ENCODE measurements around the gene KIF17. TPM values are rescaled to one million over a fixed set of nuclear protein-coding genes. Genes with fewer than 3 reads are reported as not detected.

Gene KIF17
- total RNA-seq, 3 donors from 2014 or later (not counting 1 experiment from before 2014, with no cell fraction given) = not detected

- Histone ChIP-seq H3K36me3 (ENCODE audit: control insufficient read depth, insufficient read depth, low read length) (no peaks in the 10 kb centered on the region), H3K27me3 (ENCODE audit: control insufficient read depth, insufficient read depth, low read length) (no peaks in the 10 kb centered on the region), H3K27ac (ENCODE audit: low read length) (no peak overlapping the region), H3K4me3 (ENCODE audit: low read length) (no peak overlapping the region), H3K9me3 (ENCODE audit: control insufficient read depth, insufficient read depth, low read length) (no peaks in the 10 kb centered on the region), H3K4me1 (ENCODE audit: control insufficient read depth, insufficient read depth, low read length) (no peaks in the 10 kb centered on the region)
- Mint-ChIP-seq H3K36me3 (no peaks in the 10 kb centered on the region), H3K27me3 (ENCODE audit: low read depth in 2 of 2) (peaks cover 0 to 3% of the 10 kb centered on the region in 2 donors), H3K4me1 (no peaks in the 10 kb centered on the region), H3K27ac (no peak overlapping the region), H3K4me3 (no peak overlapping the region), H3K9me3 (no peaks in the 10 kb centered on the region)
- ATAC-seq = no peak
- intact Hi-C loops (cut with micrococcal nuclease) = no loop called here
- DNase-seq = no peak
- TF ChIP-seq CTCF (IDR thresholded peaks at IDR 0.05) = no peak
- WGBS (ENCODE audit: insufficient coverage) = 90% methylated on average over 4 of the region's 4 CpGs
Observed at GRCh38 chr1:20703124-20703756, 14.6 kb downstream of the KIF17 start.

GRCh38 chr1:20702416-20702815 is 15.4 kb downstream of the KIF17 start:
- DNase-seq (no peak), ATAC-seq (no peak)
- Mint-ChIP-seq H3K4me1 (no peaks in the 10 kb centered on the region), H3K27me3 (ENCODE audit: low read depth in 2 of 2) (peaks cover 0 to 3% of the 10 kb centered on the region in 2 donors), H3K9me3 (no peaks in the 10 kb centered on the region), H3K36me3 (no peaks in the 10 kb centered on the region), H3K27ac (no peak overlapping the region), H3K4me3 (no peak overlapping the region)
- Histone ChIP-seq H3K4me3 (ENCODE audit: low read length) (no peak overlapping the region), H3K9me3 (ENCODE audit: control insufficient read depth, insufficient read depth, low read length) (no peaks in the 10 kb centered on the region), H3K4me1 (ENCODE audit: control insufficient read depth, insufficient read depth, low read length) (no peaks in the 10 kb centered on the region), H3K27ac (ENCODE audit: low read length) (no peak overlapping the region), H3K27me3 (ENCODE audit: control insufficient read depth, insufficient read depth, low read length) (no peaks in the 10 kb centered on the region), H3K36me3 (ENCODE audit: control insufficient read depth, insufficient read depth, low read length) (no peaks in the 10 kb centered on the region)
- intact Hi-C loops (cut with micrococcal nuclease) = no loop called here
- TF ChIP-seq CTCF (IDR thresholded peaks at IDR 0.05) = no peak
- WGBS (ENCODE audit: insufficient coverage) = 92% methylated on average over 1 of the region's 1 CpG

- ATAC-seq (no peak), DNase-seq (no peak)
- H3K9me3 ChIP-seq (ENCODE audit: control insufficient read depth, insufficient read depth, low read length) = no peaks in the 10 kb centered on the region
- no peaks in the 10 kb centered on the region for H3K36me3 Mint-ChIP-seq
- H3K27ac Mint-ChIP-seq = no peak overlapping the region
- peaks cover 1 to 3% of the 10 kb centered on the region in 2 donors for H3K4me1 Mint-ChIP-seq
- peaks cover 4% of the 10 kb centered on the region for H3K4me1 ChIP-seq (ENCODE audit: control insufficient read depth, insufficient read depth, low read length)
- no peak overlapping the region for H3K4me3 Mint-ChIP-seq
- H3K27ac ChIP-seq (ENCODE audit: low read length) = no peak overlapping the region
- H3K27me3 Mint-ChIP-seq (ENCODE audit: low read depth in 2 of 2) = peaks cover 0 to 3% of the 10 kb centered on the region in 2 donors
- WGBS (ENCODE audit: insufficient coverage) = 86% methylated on average over 5 of the region's 5 CpGs
- H3K9me3 Mint-ChIP-seq = no peaks in the 10 kb centered on the region
- H3K4me3 ChIP-seq (ENCODE audit: low read length) = no peak overlapping the region
- intact Hi-C loops (cut with micrococcal nuclease) = no loop called here
- H3K27me3 ChIP-seq (ENCODE audit: control insufficient read depth, insufficient read depth, low read length) = no peaks in the 10 kb centered on the region
- no peaks in the 10 kb centered on the region for H3K36me3 ChIP-seq (ENCODE audit: control insufficient read depth, insufficient read depth, low read length)
- no peak for TF ChIP-seq CTCF (IDR thresholded peaks at IDR 0.05)
Observed at GRCh38 chr1:20701847-20702246, 16.0 kb downstream of the KIF17 start.

GRCh38 chr1:20701446-20701845 is 16.4 kb downstream of the KIF17 start:
- Mint-ChIP-seq H3K27ac (no peak overlapping the region), H3K36me3 (no peaks in the 10 kb centered on the region), H3K4me3 (no peak overlapping the region), H3K9me3 (no peaks in the 10 kb centered on the region), H3K27me3 (ENCODE audit: low read depth in 2 of 2) (peaks cover 0 to 3% of the 10 kb centered on the region in 2 donors), H3K4me1 (peaks cover 5 to 7% of the 10 kb centered on the region in 2 donors)
- WGBS (ENCODE audit: insufficient coverage) = 94% methylated on average over 9 of the region's 9 CpGs
- DNase-seq = no peak
- no peaks in the 10 kb centered on the region for H3K36me3 ChIP-seq (ENCODE audit: control insufficient read depth, insufficient read depth, low read length)
- intact Hi-C loops (cut with micrococcal nuclease) = no loop called here
- H3K4me1 ChIP-seq (ENCODE audit: control insufficient read depth, insufficient read depth, low read length) = peaks cover 7% of the 10 kb centered on the region
- no peak overlapping the region for H3K27ac ChIP-seq (ENCODE audit: low read length)
- no peaks in the 10 kb centered on the region for H3K9me3 ChIP-seq (ENCODE audit: control insufficient read depth, insufficient read depth, low read length)
- ATAC-seq = no peak
- H3K27me3 ChIP-seq (ENCODE audit: control insufficient read depth, insufficient read depth, low read length) = no peaks in the 10 kb centered on the region
- TF ChIP-seq CTCF (IDR thresholded peaks at IDR 0.05) = no peak
- H3K4me3 ChIP-seq (ENCODE audit: low read length) = no peak overlapping the region

All from natural killer cell (primary cell).